HG03565 (cell line): ENCODE data around the gene GRIP2.

Experiments used
- ATAC-seq: cut with Tn5 transposase; IDR thresholded peaks from one replicate; pipeline ENCODE4 v1.9.1; 2021; ENCODE audit warnings: mild to moderate bottlenecking, moderate library complexity; ENCODE audit not compliant: unreplicated experiment

Gene GRIP2

DNA sequence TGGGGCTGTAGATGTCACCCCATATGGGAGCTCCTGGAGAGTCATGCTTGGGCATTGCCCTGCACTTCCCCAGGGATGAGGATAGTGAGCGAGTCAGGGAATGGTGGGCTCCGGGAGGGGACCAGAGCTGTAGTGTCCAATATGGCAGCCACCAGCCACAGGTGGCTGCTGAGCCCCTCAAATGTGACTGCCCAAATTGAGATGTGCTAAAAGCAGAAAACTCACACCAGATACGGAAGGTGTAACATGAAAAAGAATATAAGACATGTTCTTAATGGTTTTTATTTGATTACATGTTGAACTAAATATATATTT is 31.7 kb downstream of the GRIP2 start:
- ATAC-seq: no peak

DNA sequence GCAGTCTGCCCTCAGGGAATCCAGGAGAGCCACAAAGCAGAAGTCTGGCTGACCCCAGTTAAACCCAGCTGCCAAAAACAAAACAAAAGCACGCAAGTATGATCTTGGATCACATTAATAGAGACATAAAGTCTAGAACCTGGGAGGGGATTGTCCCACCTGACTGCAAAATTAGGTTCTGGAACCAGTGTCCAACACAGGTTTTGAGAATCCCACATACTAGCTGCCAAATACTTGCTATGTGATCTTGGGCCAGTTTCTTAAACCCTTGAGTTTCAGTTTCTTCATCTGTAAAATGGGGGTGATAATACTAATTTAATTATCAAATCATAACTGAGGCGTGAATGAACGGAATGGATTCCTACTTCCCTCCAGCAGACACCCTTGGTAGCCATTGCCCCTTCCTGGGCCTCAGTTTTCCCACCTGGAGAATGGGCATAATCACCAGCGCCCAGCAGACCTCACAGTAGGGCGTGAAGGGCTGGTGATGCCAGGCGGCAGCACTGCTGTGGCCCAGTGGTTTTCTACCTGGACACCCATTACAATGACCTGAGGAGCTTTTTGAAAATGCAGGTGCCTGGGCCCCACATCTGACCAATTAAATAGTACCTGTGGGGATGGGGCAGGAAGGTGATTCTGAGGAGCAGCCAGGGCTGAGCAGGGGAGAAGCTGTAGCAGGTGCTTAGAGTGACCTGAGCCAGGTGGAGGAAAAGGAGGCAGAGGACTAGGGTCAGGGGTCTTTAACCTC is 32.2 kb downstream of the GRIP2 start:
- ATAC-seq: no peak

- no peak for ATAC-seq
These were observed 32.8 kb downstream of the GRIP2 start for GRCh38 chr3:14507305-14507741.

DNA sequence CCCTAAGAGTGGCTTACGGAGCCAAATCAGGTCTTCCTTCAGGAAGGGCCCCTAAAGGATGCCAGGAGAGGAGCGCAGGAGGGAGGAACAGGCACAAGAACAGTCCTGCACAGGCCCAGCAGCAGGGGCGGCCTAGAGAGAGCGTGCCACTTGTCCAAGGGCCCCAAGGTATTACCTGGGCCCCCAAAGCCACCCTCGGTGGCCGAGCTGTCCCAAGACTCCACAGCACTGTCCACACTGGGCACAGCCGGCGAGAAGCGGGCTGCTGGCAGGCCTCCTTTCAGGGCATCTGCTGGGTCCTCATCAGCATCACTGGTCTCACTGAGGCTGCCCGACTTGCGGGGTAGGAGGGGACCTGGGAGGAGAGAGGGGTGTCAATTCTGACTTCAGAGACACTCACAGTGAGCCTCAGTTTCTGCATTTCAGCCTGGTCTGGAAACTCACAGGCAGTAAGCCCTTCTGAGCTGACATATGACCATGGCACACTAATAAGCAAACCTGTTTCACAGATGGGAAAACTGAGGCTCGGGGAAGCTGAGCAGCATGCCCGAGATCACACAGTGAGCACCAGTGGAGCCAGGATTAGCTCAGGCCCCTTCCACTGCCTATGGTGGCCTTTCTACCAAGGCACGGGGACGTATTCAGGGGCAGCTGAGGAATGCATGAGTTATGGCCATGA is 33.4 kb downstream of the GRIP2 start:
- no peak for ATAC-seq

- ATAC-seq: no peak
These were observed 34.2 kb downstream of the GRIP2 start for GRCh38 chr3:14505803-14506500.

GRCh38 chr3:14505001-14505802 is 34.9 kb downstream of the GRIP2 start:
- no peak for ATAC-seq

- no peak for ATAC-seq
These were observed 36.5 kb downstream of the GRIP2 start for GRCh38 chr3:14503706-14504065.

DNA sequence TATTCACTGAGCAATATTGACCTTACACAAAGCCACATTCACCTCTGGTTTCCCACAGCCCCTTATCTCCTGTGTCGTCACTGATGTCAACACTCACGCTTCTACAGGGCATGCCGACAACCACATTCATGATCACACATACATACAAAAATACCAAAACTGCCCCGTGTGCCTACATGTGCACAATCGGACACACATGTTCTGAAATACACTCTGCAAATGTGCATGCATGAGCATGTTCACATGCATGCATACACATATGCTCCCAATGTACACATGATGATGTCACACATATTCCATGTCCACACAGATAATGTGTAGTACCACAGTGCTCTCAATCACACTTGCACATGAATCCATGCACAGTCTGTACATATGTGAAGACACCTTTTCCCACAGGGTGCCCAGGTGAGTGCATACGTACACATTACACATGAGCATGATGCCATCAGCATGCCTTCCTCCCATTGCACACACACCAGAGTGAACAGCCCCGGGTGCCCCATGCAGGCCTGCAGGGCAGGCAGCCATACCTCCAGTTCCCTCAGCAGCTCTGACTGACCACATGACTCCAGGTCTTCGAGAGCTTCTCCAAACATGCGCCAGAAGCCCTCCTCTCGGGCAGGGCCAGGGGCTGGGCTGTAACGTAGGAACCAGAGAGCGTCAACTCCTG is 37.0 kb downstream of the GRIP2 start:
- no peak for ATAC-seq

DNA sequence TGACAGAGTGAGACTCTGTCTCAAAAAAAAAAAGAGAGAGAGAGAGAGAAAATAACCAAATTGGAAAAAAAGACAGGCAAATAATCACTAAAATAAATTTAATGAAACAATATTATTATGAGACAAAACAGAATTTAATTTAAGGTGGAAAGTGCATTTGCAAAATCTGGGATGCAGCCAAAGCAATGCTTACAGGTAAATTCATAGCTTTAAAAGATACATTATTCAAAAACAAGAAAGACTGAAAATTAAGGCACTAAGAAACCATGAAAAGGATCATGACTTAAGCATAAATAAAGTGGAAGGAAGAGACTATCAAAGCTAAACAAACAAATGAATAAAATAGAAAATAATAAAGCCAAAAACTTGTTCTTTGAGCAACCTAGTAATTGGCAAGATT is 37.7 kb downstream of the GRIP2 start:
- ATAC-seq: no peak

DNA sequence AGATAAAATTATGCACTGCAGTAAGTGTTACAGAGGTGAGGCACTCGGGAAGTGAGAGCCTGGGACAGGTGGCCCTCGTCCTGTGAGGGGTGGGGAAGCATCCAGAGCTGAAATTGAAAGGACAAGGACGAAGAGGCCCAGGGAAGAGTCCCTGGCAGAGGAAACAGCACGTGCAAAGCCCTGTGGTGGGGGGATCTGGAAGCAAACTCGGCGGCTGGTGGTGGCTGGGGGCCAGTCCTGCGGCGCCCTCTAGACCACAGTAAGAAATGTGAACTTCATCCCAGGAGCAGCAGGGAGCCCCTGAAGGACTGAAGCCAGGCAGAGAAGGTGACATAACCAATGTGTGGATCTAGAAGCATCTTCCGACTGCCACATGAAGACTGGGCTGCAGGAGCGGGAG is 42.8 kb downstream of the GRIP2 start:
- no peak for ATAC-seq

- ATAC-seq: no peak
These were observed 43.8 kb downstream of the GRIP2 start for GRCh38 chr3:14496351-14496750.

GRCh38 chr3:14494973-14495300 is 45.2 kb downstream of the GRIP2 start:
- no peak for ATAC-seq

DNA sequence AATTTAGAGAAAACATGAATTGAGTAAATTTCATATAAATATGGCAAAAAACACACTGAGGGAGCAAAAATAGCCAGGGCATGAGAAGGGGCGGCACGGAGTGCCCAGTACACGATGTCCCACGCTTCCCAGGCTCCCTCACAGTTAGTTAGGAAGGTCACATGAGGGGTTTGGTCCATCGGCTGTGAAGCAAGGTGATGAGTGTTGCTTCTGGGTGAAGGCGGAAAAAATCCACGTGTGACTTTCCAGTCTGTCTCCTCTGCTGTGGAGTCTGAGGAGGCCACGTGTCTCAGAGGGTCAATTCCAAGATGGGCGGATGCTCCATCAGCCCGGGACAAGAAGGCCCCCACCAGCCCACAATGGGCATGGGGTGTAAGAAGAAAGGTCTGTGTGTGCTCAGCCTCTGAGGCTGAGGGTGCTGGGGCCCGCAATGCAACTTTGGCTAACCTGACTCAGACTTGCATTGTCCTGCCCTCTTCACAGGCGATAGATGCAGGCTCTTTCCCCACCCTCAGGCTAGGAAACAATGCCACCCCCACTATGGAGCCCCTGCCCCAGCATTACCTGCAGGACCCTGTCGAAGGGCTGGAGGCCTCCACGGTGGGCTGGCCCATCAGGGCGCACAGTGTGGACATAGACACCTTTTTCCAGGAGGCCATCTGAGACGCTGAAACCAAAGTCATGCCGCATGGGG is 45.7 kb downstream of the GRIP2 start:
- no peak for ATAC-seq

- ATAC-seq: no peak
These were observed 46.9 kb downstream of the GRIP2 start for GRCh38 chr3:14492948-14493881.

- ATAC-seq: no peak
These were observed 48.5 kb downstream of the GRIP2 start for GRCh38 chr3:14491396-14492190.

- no peak for ATAC-seq
These were observed 49.3 kb downstream of the GRIP2 start for GRCh38 chr3:14490831-14491230.

DNA sequence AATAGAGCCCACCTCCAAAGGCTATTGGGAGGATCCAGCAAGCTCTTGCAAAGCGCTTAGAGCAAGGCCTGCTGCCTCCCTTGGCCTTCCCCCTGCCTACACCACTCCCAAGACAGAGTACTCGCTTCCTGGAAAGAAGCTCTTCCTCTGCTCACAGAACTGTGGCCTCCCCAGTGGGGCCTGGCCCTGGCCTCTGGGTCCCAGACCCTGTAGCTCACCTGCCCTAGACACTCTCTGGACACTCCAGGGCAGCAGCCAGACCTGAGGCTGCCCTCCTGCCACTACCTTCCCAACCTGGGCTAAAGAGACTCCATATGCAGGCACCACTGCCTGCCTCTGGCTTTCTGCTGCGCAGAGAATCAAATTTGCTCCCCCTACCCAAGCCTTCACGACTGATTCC is 49.9 kb downstream of the GRIP2 start:
- ATAC-seq: no peak

- no peak for ATAC-seq
These were observed 50.5 kb downstream of the GRIP2 start for GRCh38 chr3:14489641-14490040.
